ENCODE data around the gene MFAP2.

GRCh38 chr1:16992102-16992501 is 11.7 kb upstream of the MFAP2 start:
- no peak for TF ChIP-seq RARB (CRISPR knock-in tag; IDR thresholded peaks at IDR 0.05)
- no peak for TF ChIP-seq CSRNP3 (CRISPR knock-in tag; IDR thresholded peaks at IDR 0.05)
- TF ChIP-seq ZFP3 (CRISPR knock-in tag; IDR thresholded peaks at IDR 0.05) = no peak
- TF ChIP-seq ARNTL (CRISPR knock-in tag; IDR thresholded peaks at IDR 0.05; ENCODE audit: borderline replicate concordance, low read depth) = no peak
- no peak for TF ChIP-seq TSHZ2 (CRISPR knock-in tag; IDR thresholded peaks at IDR 0.05)
